Nephron progenitor cell (in vitro differentiated cells): ENCODE data around the gene KAT2B.
A peak's percentile ranks its signal among the peaks of the same experiment; 100 is the strongest.

Experiments
- DNase-seq: peaks from one replicate; pipeline ENCODE4 v3.0.0; 2021
- H3K27ac Mint-ChIP-seq: 2 replicates; pipeline ENCODE4 v1.8.0; 2021; ENCODE audit warnings: mild to moderate bottlenecking, moderate library complexity, mixed read lengths
- H3K27me3 Mint-ChIP-seq: 2 replicates; pipeline ENCODE4 v1.8.0; 2021; ENCODE audit warnings: mild to moderate bottlenecking, low read depth, mixed read lengths; ENCODE audit not compliant: poor library complexity
- H3K36me3 Mint-ChIP-seq: 2 replicates; pipeline ENCODE4 v1.8.0; 2021; ENCODE audit warnings: low read depth, mixed read lengths
- H3K4me1 Mint-ChIP-seq: 2 replicates; pipeline ENCODE4 v1.8.0; 2021; ENCODE audit warnings: mixed read lengths
- H3K4me3 Mint-ChIP-seq: 2 replicates; pipeline ENCODE4 v1.8.0; 2021; ENCODE audit warnings: mild to moderate bottlenecking, moderate library complexity, mixed read lengths
- H3K9me3 Mint-ChIP-seq: 2 replicates; pipeline ENCODE4 v1.8.0; 2021; ENCODE audit warnings: mild to moderate bottlenecking, moderate library complexity, mixed read lengths
- CTCF ChIP-seq: fragments of 200-600 bp; sonication (generic); IDR thresholded peaks from 2 replicates; pipeline ENCODE4 v1.5.0; 2021; ENCODE audit warnings: antibody characterized with exemption

The KAT2B gene

GRCh38 chr3:20181276-20181675 lies 141.0 kb downstream of the KAT2B start:
- no peak for DNase-seq
- Mint-ChIP-seq H3K36me3 (peaks cover 32% of the 10 kb centered on the region), H3K9me3 (no peaks in the 10 kb centered on the region), H3K4me3 (no peak overlapping the region), H3K27ac (no peak overlapping the region), H3K4me1 (no peaks in the 10 kb centered on the region), H3K27me3 (no peaks in the 10 kb centered on the region)
- TF ChIP-seq CTCF, result no peak

DNA sequence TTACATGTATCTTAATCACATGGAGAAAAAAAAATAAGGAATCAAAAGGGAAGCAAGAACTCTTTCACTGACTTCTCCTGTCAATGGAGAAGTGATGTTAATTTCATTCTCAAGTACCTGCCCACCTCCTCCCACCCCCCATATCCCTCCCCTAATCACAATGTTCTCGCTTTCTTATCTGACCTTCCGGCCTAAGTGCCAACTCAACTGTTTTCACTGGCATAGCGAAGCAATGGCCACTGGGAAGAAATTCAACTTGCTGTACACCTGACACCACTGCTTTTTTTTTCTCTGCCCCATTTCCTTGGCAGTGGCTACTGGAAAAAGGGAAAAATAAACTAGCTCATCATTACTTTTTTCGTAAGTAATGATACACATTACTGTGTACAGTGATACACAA lies 142.0 kb downstream of the KAT2B start:
- Mint-ChIP-seq H3K9me3 (no peaks in the 10 kb centered on the region), H3K27me3 (no peaks in the 10 kb centered on the region), H3K27ac (no peak overlapping the region), H3K36me3 (peaks cover 31% of the 10 kb centered on the region), H3K4me1 (no peaks in the 10 kb centered on the region), H3K4me3 (no peak overlapping the region)
- DNase-seq, result no peak
- TF ChIP-seq CTCF, result no peak

GRCh38 chr3:20185331-20185678 lies 145.1 kb downstream of the KAT2B start:
- H3K9me3 Mint-ChIP-seq, result no peaks in the 10 kb centered on the region
- no peak for TF ChIP-seq CTCF
- no peaks in the 10 kb centered on the region for H3K27me3 Mint-ChIP-seq
- peaks cover 6% of the 10 kb centered on the region for H3K36me3 Mint-ChIP-seq
- H3K4me3 Mint-ChIP-seq, result no peak overlapping the region
- H3K4me1 Mint-ChIP-seq, result no peaks in the 10 kb centered on the region
- H3K27ac Mint-ChIP-seq, result no peak overlapping the region
- DNase-seq, result peak; percentile 21

DNA sequence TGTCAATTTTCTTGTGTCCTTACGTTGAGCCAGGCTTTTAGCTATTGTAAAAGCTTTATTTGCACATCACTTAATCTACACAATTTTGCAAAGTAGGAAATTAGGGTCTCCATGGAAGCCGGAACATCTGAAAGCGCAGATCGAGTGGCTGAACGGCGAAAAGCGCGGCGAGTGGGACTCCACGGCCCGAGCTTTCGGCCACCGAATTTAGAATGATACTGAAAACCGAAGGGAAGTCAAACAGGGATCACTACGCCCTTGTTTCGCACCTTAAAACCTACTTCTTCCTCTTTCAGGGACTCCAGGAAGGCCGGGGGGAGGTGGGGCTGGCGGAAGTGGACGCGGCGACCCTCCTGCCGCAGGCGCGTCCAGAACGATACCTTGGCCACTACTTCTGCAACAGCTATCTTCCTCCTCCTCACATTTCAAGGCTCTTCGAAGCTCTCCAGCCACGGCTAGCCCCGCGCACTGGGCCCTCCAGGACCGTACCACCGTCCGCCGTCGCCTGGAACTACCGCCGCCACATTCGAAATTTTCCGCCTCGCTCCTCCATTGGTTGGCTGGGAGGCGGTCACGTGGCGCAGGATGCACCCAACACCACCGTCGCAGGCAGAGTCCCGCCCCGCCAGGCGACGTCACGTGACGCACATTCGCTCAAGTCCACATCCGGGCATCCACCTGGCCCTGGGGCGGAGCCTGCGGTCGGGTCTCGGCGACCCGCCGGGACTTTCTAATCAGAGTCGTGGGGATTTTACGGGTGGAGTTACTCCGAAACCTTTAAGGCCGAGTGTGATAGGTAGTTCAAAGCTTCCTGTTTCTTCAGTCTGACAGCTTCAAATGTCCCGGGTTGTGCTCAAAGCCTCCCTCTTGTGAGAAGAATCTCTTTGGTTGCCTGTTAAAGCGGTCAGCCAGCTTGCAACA lies 145.7 kb downstream of the KAT2B start, which contains the start of gene SGO1:
TSS of gene SGO1 (minus strand) at position 528 of the 921 bp plus-strand sequence. CDS start 2,179 bp downstream, outside the sequence.
- Mint-ChIP-seq H3K27me3 (no peaks in the 10 kb centered on the region), H3K4me3 (no peak within 1 kb of the TSS), H3K27ac (no peak within 1 kb of the TSS), H3K36me3 (peaks cover 6% of the 10 kb centered on the region), H3K9me3 (no peaks in the 10 kb centered on the region), H3K4me1 (no peaks in the 10 kb centered on the region)
- no peak for TF ChIP-seq CTCF
- peak; percentile 99 for DNase-seq

DNA sequence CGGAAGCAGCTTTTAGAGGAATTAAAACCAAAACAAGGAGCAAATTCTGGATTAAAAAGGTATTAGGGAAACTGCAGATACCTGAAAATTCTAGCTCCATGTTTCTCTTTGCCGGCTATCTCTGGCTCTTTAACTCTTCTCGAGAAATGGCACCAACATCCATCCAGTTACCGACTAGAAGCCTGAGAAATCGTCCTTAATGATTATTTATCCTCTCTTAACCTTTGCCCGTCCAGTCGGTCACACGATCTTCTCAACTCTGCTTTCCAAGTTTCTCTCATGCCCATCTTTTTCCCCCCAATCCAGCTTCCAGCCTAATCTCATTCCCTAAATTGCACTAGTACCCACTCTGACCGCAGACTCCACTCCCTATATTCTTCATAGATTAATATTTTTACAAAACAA lies 146.4 kb downstream of the KAT2B start:
- H3K27me3 Mint-ChIP-seq, result no peaks in the 10 kb centered on the region

More for the DNA sequence above, 146.4 kb downstream of the KAT2B start:
- Mint-ChIP-seq H3K27ac (no peak overlapping the region), H3K4me3 (no peak overlapping the region), H3K36me3 (peaks cover 6% of the 10 kb centered on the region), H3K4me1 (no peaks in the 10 kb centered on the region), H3K9me3 (no peaks in the 10 kb centered on the region)
- no peak for TF ChIP-seq CTCF
- DNase-seq, result peak; percentile 4
